Activated naive CD4-positive, alpha-beta T cell (primary cell): ENCODE data around the gene ASTN2.

ENCODE experiments used
- DNase-seq, 4 experiments: peaks; one replicate each; lab custom pipeline; 2025; lab: John Stamatoyannopoulos, UW

The ASTN2 gene

DNA sequence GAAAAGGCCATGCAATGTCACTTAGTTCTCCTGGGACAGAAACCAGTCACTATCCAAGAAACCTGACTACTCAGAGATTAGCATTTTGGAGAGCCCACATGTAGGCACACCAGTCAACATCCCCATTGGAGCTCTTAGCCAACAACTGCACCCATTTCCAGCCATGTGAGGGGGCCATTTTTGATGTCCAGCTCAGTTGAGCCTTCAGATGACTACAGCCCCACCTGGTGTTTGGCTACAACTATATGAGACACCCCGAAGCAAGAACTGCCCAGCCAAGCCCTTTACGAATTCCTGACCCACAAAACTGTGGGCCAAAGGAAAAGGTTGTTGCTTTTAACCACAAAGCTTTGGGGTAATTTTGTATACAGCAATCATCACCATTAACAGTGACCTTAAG, 300.1 kb downstream of the ASTN2 start:
- no peak for DNase-seq

DNA sequence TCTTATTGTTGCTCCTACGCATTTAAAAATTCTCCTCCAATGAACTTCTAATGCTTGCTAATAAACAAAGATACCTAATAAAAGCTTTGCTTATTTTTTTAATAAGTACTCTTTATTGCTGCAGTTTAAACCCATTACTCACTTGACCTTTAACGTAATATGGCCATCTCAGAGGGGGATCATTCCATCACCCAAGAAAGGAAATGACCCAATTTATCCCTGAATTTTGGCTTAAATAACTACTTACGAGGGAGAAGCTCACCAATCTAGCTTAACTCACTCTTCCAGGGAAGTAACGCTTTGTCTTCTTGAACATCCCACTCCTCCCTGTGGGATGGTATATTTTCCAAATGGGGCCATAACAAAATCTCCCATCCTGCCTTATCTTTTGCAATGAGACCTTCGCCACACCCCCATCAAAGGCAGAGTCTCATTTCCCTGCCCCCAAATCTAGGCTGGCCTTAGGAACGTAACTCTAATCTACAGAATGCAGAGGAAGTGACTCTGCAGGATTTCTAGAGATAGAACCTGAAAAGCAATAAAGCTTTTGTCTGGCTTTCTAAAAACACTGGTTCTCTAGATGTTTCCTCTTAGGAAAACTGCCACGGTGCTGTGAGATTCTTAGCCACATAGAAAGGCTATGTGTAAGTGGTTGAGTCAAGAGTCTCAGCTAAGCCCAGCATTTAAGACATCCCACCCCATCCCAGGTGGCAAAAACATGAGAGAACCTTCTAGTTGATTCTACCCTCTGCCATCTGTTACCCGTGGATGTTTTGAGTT, 310.0 kb downstream of the ASTN2 start:
- no peak for DNase-seq

DNA sequence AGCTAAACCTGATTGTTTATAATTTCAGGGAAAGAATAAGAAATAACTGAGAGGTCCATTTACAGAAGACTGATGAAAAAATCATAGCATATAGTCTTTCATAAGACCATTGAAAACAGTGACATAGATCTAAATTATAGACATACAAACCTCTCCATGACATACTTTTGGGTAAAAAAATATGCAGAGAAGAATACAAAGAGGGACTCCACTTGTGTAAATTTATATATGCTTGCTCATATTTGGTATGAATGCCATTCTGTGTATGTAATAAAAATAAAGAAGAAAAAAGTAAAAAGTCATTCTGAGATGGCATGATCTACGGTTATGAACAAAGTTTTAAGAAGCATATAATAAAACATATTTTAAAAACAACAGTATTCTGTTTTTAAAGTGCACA, 310.7 kb downstream of the ASTN2 start:
- no peak for DNase-seq

DNA sequence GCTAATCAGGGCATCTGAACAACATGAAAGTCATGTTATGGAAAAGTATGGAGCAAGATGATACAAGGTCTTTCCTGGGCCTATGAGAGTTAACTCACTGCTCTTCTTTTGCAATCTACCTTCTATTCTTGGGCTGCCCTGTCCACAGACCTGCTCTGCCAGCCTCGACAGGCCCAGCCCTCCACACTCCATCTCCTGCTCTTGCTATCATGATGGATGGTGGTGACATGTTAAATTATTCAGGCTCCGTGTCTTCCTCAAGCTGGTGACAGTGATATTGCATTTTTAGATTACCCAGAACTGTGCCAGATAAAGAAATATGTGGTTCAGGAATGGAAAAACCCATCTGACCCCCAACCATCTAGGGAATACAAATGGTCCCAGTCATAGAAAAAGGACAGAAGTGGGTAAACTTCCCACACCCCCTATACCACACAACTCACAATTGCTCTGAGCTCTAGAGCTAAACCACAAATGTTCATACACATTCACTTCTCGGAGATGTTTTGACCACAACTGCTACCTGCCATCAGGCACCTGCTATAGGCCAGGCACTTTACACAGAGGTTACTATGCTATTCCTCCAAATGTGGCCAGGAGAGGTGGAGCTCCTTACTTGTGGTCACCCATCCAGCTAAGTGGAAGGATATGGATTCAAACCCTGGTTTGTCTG, 311.3 kb downstream of the ASTN2 start:
- no peak for DNase-seq

- no peak for DNase-seq
Observed at GRCh38 chr9:117101008-117101407, 313.8 kb downstream of the ASTN2 start.

- DNase-seq: no peak
Observed at GRCh38 chr9:117098331-117098730, 316.5 kb downstream of the ASTN2 start.

DNA sequence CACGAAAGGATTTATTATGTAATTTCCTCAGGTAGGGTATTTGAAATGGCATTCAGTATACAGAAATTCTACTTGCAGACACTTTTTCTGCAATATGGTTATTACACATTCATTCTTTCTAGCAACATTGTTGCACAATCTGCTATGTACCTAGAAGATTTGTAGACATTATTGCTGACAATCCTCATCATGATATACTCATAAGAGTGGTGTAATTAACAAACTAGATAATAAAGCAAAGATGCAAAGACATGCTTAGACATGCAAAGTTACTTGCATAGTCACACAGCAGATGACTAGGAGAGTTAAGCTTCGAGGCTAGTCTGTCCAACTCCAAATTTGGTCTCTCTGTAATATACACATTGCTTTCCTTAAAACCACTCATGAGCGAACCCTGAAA, 317.1 kb downstream of the ASTN2 start:
- DNase-seq: no peak

DNA sequence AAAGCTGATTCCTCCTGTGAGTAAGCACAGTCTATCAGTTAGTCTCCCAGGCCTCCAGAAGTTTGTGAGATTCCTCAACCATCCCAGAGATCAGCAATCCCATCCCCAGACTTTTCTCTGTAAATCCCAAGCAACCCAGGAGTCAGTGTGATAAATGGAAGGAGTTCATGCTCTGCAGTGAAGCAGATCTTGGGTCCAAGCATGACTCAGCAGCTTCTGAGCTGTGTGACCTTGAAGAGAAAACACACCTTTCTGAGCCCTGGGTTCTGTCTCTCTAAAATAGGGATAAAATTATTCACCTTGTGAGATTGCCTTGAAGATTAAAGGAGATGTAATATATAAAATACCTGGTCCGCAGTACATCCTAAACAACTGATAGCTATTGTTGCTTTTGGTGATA, 318.7 kb downstream of the ASTN2 start:
- no peak for DNase-seq

DNA sequence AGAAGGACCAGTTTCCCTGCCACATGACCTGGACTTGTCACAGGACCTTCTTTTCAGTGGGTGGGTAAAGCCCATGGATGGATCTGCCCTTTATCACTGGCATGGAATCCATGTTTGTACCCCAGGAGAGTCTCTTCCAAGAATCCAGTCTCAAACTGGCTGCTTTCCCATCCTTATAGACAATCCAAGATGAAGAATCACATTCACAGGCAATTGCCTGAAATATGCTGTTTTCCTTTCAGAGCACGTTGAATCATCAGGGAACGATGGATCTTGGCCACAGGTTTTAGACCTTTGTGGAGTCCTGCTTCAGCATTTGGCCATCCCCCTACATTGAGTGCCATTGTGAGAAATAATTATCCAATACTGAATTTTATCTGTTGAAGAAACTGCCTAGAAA, 319.8 kb downstream of the ASTN2 start:
- DNase-seq: no peak

- DNase-seq: no peak
Observed at GRCh38 chr9:117093891-117094844, 320.7 kb downstream of the ASTN2 start.

- DNase-seq: no peak
Observed at GRCh38 chr9:117092582-117092981, 322.3 kb downstream of the ASTN2 start.

- DNase-seq: no peak
Observed at GRCh38 chr9:117091529-117091928, 323.3 kb downstream of the ASTN2 start.

DNA sequence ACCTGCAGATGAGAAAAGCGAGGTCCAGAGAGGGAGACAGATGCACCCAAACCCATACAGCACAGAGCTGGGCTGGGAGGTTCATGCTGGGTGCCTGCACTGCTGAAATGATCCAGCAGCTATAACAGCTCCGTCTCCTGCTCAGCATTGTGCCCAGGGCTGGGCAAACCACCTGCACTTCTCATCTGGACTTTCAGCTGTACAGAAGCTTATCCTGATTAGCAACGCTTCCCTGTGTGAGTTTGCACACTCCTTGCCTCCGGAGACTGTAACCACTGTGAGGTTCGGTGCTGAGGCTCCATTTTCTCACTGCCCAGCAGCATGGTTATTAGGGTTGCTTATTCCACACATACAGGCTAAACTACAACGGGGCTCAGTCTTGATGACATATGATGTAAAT, 326.1 kb downstream of the ASTN2 start:
- DNase-seq: no peak

- no peak for DNase-seq
Observed at GRCh38 chr9:117088140-117088539, 326.7 kb downstream of the ASTN2 start.

- DNase-seq: no peak
Observed at GRCh38 chr9:117084221-117084620, 330.6 kb downstream of the ASTN2 start.

GRCh38 chr9:117083559-117083958, 331.3 kb downstream of the ASTN2 start:
- no peak for DNase-seq

GRCh38 chr9:117081641-117082317, 333.1 kb downstream of the ASTN2 start:
- no peak for DNase-seq

- no peak for DNase-seq
Observed at GRCh38 chr9:117080765-117081390, 334.0 kb downstream of the ASTN2 start.

GRCh38 chr9:117076571-117077290, 338.1 kb downstream of the ASTN2 start:
- DNase-seq: no peak

GRCh38 chr9:117075636-117076035, 339.2 kb downstream of the ASTN2 start:
- no peak for DNase-seq
